IPS DF 4.7 (cell line): ENCODE measurements around the gene RPLP2.

Experiments
- DNase-seq: peaks from one replicate; pipeline ENCODE4 v3.0.0-alpha.2; 2013; ENCODE audit warnings: low spot score; ENCODE audit errors: extremely low read depth

RPLP2 gene

GRCh38 chr11:823441-824291, 13.9 kb downstream of the RPLP2 start:
- no peak for DNase-seq

- no peak for DNase-seq
Observed at GRCh38 chr11:824292-824880, 14.6 kb downstream of the RPLP2 start.

- DNase-seq = no peak
Observed at GRCh38 chr11:824942-825341, 15.2 kb downstream of the RPLP2 start.

GRCh38 chr11:825366-826226, 15.8 kb downstream of the RPLP2 start:
- DNase-seq = no peak

GRCh38 chr11:826227-826621, 16.5 kb downstream of the RPLP2 start:
- no peak for DNase-seq

GRCh38 chr11:826836-827145, 17.0 kb downstream of the RPLP2 start:
- DNase-seq = no peak

GRCh38 chr11:827146-827896, 17.6 kb downstream of the RPLP2 start:
- no peak for DNase-seq

GRCh38 chr11:827897-828192, 18.1 kb downstream of the RPLP2 start, which contains the start of gene CRACR2B:
Gene CRACR2B (plus strand): TSS chr11:827919. CDS start chr11:828608, 689 bp downstream.
- DNase-seq = no peak

- no peak for DNase-seq
Observed at GRCh38 chr11:828506-829175, 18.9 kb downstream of the RPLP2 start.

GRCh38 chr11:829176-829846, 19.5 kb downstream of the RPLP2 start:
- DNase-seq = no peak

- DNase-seq = no peak
Observed at GRCh38 chr11:829847-830294, 20.1 kb downstream of the RPLP2 start.

- no peak for DNase-seq
Observed at GRCh38 chr11:830295-831117, 20.7 kb downstream of the RPLP2 start.

- no peak for DNase-seq
Observed at GRCh38 chr11:831118-831864, 21.5 kb downstream of the RPLP2 start.

- DNase-seq = no peak
Observed at GRCh38 chr11:831961-832528, 22.3 kb downstream of the RPLP2 start.

GRCh38 chr11:832529-833113, 22.9 kb downstream of the RPLP2 start, which contains the start of gene CD151:
Gene CD151 (plus strand): TSS chr11:832952. CDS start chr11:836070, 3,118 bp downstream.
- DNase-seq = no peak

GRCh38 chr11:833114-833791, 23.5 kb downstream of the RPLP2 start:
- no peak for DNase-seq

GRCh38 chr11:833849-834311, 24.1 kb downstream of the RPLP2 start:
- DNase-seq = no peak
